A549 (cell line): ENCODE data around the gene ACTN1.

Experiments used
- CEBPB ChIP-seq, 2 experiments: fragments of >200 bp in 1 of 2; sonication (Bioruptor Twin) in 1 of 2; formaldehyde crosslinking in 1 of 2; IDR thresholded peaks; 2 replicates each; pipeline ENCODE4 v1.6.1; 2012 to 2016
- CTCF ChIP-seq: fragments of >200 bp; sonication (Bioruptor Twin); formaldehyde crosslinking; IDR thresholded peaks from 3 replicates; pipeline ENCODE4 v1.5.1; 2016
- TF ChIP-seq, protein P1 (sequence below): IDR thresholded peaks from 2 replicates; pipeline ENCODE4 v1.6.1; 2012

DNA sequence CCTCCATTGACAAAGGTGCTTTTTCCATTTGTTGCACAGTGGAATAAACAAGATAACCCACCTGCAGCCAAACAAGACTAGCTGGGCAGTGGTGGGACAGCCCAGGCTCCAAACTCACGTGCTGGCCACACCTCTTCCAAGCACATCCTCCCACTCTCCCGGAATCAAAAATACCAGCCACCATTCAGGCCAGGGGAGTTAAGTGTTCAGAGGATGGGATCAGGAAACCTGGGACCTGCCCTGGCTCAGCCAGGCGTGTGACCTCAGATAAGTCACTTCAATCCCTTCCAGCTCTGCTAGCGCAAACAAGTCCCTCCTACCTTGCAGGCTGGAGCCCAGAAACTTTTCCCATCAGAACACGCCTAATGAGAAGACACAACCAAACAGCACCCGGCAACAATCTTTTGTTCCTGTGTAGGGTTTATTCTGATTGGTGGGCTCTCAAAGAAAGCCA lies 43.3 kb downstream of the ACTN1 start:
- TF ChIP-seq, protein P1, sequence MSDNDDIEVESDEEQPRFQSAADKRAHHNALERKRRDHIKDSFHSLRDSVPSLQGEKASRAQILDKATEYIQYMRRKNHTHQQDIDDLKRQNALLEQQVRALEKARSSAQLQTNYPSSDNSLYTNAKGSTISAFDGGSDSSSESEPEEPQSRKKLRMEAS = no peak
- no peak for TF ChIP-seq CTCF
- no peak for TF ChIP-seq CEBPB (IDR thresholded peaks at IDR 0.05)
